ENCODE measurements around the gene CELF6.

- no peak for TF ChIP-seq CTCF (conservative IDR thresholded peaks at IDR 0.05 in 1 of 2, IDR thresholded peaks at IDR 0.05 in 1 of 2; ENCODE audit: low read depth in 1 of 2, low read length in 2 of 2)
- no peak for TF ChIP-seq EZH2 (IDR thresholded peaks at IDR 0.05; ENCODE audit: low read length, missing control alignments)
These were observed 3.8 kb upstream of the CELF6 start for GRCh38 chr15:72323752-72324151.
